Caki2 (cell line): ENCODE data around the gene CRYBG2. TPM values are rescaled to one million over a fixed set of nuclear protein-coding genes. Genes with fewer than 3 reads are reported as not detected.
"Not testable (repeated sequence)": the region's sequence is repeated elsewhere in the genome, so short reads cannot be mapped to it uniquely, and the experiment has no call there.

Source experiments
- DNase-seq: peaks from one replicate; pipeline ENCODE4 v3.0.0-alpha.2; 2015; ENCODE audit warnings: low read depth
- in situ Hi-C: cut with HindIII; loops from 2 replicates; pipeline ENCODE4 v1.10.0; 2016; ENCODE audit warnings: low sequenced_read_pairs, low pct_unique_long_range_greater_than_20kb, mixed read lengths
- total RNA-seq: library from RNA; depleted of rRNA; stranded (reverse); fragments of >200 nt; shearing (Covaris generic); gene quantifications from 2 replicates; pipeline ENCODE4 v1.2.3, GENCODE V29; 2014; ENCODE audit warnings: low replicate concordance

The CRYBG2 gene
- total RNA-seq, 1 experiment from 2014 or later, result 13.2 TPM

DNA sequence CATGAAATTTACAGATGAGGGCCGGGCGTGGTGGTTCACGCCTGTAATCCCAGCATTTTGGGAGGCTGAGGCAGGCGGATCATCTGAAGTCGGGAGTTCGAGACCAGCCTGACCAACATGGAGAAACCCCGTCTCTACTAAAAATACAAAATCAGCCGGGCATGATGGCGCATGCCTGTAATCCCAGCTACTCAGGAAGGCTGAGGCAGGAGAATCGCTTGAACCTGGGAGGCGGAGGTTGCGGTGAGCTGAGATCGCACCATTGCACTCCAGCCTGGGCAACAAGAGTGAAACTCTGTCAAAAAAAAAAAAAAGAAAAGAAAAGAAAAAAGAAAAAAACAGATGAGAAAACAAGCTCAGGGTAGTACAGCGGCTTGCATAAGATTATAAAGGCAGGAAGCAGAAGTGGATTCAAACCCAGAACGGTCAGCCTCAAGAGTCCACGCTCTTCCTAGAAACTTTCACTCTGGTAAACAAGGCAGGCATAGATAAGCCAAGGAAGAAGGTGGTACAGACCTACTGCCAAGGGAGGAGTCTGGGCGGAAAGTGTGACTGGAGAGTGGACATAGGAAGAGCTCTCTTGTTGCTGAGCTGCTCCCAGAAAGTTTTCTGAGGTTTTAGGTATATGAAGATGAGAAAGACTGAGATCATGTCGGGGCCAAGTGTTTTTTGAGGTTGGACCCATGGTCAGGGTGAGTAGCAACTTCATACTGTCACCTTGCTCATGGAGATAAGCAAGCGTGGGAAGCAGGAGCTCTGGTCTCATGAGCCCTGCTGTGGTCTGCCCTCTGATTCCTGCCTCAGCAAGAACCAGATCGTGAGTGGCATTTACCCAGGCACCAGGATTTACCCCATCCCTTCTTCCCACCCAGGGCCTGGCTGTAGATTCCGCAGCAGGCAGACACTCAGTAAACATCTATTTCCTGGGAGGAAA lies 45.7 kb downstream of the CRYBG2 start:
- DNase-seq, in situ Hi-C loops: not testable (repeated sequence)

DNA sequence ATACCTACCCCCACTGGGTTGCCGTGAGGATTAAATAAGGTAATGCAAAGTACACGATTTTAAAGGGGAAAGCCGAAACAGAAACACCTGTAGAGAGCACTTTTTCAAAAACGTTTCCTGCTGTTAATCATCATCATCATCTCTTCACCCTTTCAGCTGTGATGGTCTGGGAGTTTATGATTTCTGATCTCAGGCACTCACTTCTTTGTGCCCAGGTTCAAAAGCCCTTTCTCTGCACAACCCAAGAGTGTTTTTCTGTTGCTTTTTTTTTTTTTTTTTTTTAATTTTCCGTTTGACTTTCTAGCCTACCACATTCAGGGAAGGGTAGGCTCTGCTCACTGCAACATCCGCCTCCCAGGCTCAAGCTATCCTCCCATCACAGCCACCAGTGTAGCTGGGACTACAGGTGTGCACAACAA lies 46.6 kb downstream of the CRYBG2 start:
- in situ Hi-C loops, result no loop called here
- no peak for DNase-seq

DNA sequence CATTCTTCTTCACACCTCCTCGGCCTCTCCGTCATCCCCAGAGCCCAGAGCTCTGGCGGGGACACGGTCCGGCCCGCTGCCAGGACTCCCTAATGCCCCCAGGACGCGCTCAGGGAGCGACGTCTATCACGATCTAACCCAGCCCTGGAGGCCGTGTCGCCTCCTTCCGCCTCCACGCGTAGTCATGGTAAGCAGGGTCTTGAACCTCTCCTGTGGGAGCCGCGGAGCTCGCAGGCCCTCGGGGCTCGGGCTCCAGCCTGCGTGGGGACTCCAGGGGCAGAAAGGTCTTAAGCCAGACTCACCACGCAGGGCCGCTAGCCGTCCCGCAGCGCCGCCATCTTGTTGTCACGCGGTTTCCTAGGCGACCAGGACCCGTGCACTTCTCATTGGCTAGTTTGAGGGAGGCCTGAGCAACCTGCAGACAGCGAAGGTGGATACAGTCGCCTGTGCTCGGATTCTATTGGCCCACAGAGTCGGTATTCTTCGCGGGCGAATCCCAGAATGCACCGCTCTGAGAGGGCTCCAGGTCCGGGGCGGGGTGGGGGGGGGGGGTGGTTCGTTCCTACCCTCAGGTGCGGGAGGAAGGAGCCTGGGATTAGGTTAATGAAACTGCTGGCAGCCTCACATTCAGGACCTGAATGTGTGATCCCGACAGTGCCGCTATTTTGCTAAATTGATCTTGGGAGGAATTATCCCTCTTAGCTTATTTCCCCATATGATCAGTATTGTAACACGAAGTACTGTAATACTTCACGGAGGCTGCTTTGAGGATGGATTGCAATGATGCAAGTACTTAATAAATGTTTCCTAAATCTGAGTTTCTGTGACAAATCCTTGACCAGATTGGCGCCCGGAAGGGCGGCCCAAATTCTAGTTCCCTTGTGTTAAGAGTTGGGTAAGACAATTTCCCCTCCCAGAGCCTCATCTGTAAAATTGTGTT lies 47.4 kb downstream of the CRYBG2 start, which contains the start of gene UBXN11:
UBXN11 (minus strand) TSS at position 347 of the 940 bp plus-strand sequence. CDS start 3,753 bp downstream, outside the sequence.
- in situ Hi-C loops, result no loop called here
- peak; percentile 89 for DNase-seq

DNA sequence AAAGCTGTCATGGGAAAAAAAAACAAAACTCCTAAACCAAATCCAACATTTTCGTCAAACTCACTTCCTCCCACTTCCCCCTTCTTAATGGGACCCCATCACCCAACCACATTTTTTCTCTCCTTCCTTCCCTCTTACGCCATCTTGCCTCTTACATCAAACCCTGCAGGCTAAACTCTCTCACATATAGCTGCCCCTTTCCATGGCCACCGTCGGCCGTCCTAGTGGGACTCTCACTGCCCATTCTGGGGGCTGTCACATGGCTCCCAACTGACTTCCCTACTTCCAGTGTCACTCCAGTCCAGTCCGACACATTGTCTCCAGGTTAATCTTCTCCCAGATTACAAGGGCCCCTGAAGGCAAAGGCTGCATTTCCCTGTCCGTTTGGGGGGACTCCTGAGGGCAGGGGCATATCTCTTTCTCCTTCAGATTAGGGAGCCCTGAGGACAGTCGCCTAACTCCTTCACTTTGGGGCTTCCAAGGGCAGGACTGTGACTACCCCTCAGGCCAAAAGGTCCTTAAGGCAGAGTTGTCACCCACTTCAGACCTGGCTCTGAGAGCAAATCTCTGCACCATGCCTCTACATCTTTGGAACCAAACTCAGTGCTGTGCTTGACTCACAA lies 48.2 kb downstream of the CRYBG2 start:
- in situ Hi-C loops, result no loop called here
- peak; percentile 33 for DNase-seq

DNA sequence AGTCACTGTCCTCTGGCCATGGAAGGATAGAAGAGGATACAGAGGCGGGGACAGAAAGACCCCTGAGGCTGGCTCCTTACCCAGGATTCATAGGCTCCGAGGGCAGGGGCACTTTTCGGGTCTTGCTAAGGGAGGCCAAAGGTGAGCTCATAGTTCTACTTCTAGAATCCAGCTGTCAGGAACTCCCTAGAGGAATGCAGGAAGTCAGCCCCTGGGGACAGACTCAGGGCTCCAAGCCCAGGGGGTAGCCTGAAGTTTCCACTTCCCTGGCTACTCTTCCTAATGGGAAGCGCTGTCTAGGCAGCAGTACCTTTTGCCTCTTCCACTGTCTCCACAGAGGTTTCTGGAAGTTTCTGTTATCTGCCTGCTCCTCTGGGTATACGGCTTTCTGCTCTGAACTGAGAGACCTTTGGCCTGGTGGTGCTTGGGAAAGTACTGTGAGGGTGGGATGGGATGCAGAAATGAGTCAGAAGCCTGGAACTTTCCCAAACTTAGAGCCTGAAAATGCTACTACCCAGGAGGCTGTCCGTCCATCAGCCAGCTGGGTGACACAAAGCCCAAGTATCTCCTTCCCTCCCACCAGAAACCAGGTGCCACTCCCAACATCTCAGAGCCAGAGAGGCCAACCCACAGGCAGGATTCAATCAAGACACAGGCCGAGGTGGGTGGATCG lies 51.1 kb downstream of the CRYBG2 start:
- peak; percentile 29 for DNase-seq

DNA sequence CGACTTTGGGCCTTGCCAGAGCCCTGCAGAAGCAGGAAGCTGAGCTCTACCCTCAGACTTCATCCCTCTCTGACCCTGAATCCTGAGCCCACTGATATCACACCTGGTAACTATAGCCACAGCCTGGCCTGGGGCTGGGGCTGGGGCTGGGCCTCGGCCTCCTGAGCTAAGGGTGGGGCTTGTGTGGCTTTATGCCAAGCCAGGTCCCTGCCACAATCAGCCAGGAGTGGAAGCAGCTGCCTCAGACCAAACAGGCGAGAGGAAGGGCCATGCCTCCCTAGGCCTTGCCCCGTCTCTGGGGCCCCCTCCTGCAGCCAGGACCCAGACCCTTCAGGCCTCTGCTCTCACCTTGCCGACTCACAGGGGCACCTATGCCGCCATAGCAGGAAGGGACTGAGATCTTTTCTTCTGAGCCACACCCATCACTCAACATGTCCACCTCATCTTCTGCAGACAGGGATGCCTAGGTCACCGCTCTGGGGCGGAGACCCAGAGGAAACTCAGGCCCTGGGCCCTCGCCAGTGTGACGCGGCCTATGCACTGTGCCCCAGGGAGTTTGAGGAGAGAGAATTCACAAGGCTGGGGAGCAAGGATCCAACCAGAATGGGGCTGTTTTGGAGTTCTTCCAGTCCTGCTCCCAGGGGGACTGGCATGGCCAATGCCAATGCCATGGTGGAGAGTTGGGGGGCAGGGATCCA lies 53.2 kb downstream of the CRYBG2 start:
- no peak for DNase-seq
- in situ Hi-C loops, result no loop called here

More for the DNA sequence above, 51.1 kb downstream of the CRYBG2 start:
- in situ Hi-C loops, result no loop called here

DNA sequence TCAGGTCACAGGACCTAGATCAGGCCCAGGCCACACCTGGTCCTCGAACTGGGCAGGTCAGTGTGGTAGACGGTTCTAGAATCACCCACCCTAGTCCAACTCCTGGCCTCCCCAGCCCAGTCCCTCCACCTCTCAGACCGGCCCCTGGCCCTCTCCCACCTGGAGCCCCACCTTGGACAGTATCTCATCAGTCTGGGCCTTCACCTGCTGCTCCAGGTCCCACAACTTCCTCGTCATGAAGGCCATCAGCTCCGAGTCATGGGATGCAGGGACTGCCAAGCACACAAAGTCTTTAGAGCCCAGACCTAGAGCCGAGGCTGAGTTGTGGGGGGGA lies 56.2 kb downstream of the CRYBG2 start:
- in situ Hi-C loops, result no loop called here
- DNase-seq, result no peak

DNA sequence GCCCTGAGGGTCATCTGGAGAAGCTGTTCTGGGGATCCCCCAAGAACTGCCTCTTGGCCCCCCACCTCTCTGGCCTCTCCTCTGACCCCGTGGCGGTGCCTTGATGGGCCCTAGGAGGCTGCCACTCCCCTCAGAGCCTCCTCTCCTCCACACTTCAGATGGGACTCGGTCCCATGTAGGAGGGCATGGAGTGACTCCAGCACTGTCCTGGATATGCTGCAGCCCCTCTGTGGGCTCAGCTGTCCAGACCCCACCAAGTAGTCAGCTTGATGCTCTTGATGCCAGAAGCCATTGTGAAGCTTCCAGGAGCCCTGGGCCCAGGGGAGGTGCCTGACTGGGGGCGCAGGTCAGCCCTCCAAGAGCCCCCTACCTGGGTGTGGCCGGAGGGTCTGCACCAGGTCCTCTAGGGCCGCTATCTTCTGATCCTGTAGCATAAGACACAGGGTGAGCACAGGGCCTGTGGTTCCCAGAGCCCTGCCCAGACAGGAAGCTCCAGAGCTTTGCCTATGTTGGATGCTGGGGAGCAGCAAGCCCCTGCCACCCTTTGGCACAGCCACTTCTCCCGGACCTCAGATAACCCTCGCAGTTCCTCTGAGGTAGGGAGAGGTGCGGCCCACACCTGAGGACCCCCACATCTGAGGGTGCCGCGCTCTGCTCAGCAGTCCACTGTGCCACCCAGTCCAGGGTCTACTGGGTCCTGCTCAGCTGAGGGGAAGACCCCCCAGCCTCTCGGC lies 56.7 kb downstream of the CRYBG2 start:
- no peak for DNase-seq
- in situ Hi-C loops, result no loop called here

DNA sequence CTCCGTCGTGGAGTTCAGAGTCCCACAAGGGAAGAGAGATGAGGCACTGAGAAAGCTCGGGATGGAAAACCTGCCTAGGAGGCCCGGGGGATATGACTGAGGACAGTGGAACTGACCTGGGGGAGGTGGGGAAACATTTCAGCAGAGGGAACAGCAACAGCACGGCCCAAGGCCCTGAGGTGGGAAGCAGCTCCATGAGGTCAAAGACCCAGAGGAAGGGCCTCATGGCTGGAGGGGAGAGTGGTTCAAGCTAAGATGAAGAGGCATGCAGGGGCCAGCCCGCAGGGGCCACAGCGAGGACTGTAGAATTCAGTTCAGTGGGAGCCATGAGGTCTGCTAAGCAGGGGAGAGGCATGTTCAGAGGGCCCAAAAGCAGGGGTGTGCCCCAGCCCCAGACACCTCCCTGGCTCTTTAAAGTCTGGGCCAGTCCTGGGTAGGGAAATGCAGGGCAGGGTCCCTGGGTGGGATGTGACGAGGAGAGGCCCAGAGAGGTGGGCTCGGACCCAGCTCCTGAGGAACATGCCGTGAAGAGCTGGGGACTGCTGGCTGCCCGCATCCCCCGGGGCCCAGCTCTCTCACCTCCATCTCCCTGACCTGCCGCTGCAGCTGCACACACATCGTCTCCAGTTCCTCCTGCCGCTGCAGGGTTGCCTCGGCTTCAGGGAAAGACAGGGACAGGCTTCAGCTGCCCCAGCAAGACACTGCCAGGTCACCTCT lies 57.4 kb downstream of the CRYBG2 start:
- in situ Hi-C loops, result no loop called here

DNA sequence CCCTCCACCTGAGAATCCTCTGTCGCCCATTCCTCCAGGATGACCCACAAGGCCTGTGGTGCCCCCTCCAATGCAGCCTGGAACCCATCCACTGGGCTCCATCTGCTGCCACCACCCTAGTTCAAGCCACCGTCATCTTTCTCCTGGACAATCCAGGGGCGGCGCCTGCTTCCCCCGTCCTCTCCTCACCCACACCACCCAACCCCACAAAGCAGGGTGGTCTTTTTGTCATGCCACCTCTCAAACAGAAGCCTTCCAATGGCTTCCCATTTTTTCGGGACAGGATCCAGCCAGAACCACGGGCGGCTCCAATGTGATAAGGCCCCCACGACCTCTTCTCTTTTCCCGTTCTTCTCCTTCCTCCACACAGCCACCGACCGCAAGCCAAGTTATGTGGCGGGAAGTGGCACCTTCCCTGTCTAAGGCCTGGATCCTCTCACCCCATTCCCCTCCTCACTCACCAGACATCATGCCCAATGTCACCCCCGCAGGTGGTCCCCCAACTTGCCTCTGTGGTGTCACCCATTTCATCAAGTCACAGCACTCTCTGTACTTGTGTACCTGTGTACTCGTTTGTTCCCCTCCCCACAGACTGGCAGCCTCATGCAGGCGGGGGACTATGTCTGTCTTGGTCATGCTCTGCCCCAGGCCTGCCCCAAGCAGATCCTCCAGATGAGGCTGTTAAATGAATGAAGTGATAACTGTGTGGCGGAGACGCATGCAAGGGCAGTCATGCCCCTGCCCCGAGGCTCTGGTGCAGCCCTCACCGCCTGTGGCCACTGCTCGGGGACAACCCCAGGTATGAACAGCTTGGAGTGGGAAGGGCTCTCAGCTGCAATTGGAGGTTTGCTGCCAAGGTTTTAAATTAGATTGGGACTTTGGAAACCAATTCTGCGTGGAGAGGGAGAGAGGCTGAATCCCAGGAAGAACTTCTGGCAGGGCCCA lies 58.5 kb downstream of the CRYBG2 start:
- in situ Hi-C loops, result no loop called here
- no peak for DNase-seq

More for the DNA sequence above, 57.4 kb downstream of the CRYBG2 start:
- no peak for DNase-seq

DNA sequence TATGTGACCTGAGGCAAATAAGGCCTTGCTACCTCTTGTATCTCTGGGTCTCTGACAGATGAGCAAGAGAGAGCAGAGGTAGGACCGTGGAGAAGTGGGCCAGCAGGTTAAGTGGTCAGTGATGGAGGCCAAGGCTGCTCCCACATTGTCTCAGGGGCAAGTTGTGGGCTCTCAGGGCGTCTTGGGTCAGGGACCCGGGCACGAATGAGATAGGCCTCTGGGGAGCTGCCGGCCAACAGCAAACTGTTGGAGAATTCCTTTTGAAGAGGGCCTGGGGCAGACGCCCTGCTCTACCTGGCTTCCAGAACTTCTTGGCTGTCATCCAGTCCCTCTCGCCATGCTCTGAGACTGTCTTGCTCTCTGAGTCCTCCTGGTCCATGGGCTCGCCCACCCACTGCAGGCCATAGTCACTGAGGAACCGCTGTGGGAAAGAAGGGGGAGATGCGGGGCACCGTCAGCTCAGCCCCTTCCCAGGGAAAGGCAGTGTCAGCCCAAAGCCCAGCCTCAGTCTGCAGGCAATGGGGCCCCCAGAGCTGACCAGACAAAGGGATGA lies 59.9 kb downstream of the CRYBG2 start:
- DNase-seq, result no peak
- in situ Hi-C loops, result no loop called here

DNA sequence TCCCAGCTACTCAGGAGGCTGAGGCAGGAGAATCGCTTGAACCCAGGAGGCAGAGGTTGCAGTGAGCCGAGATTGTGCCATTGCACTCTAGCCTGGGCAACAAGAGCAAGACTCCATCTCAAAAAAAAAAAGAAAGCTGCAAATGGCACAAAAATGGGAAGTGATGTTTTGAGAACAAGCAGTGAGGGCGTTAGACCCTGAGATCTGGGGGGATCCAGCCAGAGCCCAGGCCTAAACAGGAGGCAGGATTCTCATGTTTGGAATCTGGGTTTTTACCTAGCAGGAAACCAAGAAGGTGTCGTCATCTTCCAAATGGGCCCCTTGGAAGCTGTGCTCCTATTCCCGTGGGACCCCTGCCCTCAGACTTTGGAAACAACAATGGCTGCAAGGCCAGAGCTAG lies 61.2 kb downstream of the CRYBG2 start:
- in situ Hi-C loops, DNase-seq: not testable (repeated sequence)

DNA sequence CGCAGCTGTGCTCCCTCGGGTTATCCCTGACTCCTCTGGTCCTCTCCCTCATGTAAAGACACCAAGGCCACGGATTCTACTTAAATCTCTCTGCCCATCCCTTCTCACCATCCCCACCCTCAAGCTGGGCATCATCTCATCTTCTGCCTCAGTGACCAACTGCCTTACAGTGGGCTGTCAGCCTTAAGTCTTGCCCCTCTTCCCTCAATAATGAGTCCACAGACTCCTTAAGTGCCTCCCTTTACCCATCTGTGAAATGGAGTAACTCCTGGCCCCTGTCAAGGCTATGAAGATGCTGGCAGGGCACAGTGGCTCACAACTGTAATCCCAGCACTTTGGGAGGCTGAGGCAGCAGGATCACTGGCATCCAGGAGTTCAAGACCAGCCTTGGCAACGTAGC lies 62.0 kb downstream of the CRYBG2 start:
- no peak for DNase-seq
- in situ Hi-C loops, result no loop called here

DNA sequence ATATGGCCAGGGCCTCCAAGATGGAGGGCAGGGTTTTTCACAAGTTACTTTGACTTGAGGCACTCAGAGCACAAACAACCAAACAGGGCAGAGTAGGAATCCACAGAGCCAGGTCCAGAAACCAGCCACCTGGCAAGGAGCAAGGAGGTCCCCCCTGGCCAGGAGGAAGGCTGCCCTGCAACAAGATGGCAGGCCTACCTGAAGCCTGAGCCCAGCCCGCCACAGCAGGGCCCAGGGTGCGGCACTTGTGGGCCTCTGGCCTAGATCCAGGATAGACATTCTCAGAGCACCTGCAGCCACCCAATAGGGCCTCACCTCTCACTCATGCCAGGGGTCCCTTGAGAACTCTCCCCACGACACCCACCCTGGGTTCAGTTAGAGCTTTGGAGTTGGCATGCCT lies 62.5 kb downstream of the CRYBG2 start:
- DNase-seq, result no peak
- in situ Hi-C loops, result no loop called here

DNA sequence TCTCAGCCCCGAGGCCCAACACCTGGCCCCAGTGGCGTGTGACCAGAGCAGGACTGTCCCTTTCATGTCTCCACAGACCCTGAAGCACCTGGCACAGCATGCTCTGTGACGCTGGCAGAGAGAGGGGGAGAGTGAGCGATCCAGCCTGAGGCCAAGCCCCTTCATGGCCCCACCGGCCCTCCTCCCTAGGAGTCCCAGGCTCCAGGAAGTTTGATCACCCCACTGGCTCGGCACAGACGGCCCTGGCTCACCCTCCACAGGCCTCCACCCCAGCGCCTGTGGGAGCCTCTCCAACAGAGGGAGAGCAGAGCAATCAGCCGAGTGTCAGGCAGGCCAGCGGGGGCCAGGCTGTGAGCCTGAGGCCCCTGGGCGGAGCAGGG lies 63.1 kb downstream of the CRYBG2 start:
- no peak for DNase-seq
- in situ Hi-C loops, result no loop called here
